ENCODE results near the gene CHRM4. TPM values are rescaled to one million over a fixed set of nuclear protein-coding genes. Genes with fewer than 3 reads are reported as not detected.

CHRM4 gene
- total RNA-seq, 1 donor from 2014 or later = not detected

- intact Hi-C loops (cut with DNase I) = no loop called here
- TF ChIP-seq CTCF (IDR thresholded peaks at IDR 0.05) = no peak
- DNase-seq (no peak), ATAC-seq (peak in 1 of 2 donors; percentile 4)
- H3K4me1 ChIP-seq = peaks cover 48% of the 10 kb centered on the region
- no peaks in the 10 kb centered on the region for H3K27me3 ChIP-seq (ENCODE audit: low read depth)
- no peaks in the 10 kb centered on the region for H3K9me3 ChIP-seq
- no peak overlapping the region for H3K27ac ChIP-seq
- H3K4me3 ChIP-seq = no peak overlapping the region
- peaks cover 10% of the 10 kb centered on the region for H3K36me3 ChIP-seq
Observed at GRCh38 chr11:46357483-46357936, 34.1 kb downstream of the CHRM4 start.

DNA sequence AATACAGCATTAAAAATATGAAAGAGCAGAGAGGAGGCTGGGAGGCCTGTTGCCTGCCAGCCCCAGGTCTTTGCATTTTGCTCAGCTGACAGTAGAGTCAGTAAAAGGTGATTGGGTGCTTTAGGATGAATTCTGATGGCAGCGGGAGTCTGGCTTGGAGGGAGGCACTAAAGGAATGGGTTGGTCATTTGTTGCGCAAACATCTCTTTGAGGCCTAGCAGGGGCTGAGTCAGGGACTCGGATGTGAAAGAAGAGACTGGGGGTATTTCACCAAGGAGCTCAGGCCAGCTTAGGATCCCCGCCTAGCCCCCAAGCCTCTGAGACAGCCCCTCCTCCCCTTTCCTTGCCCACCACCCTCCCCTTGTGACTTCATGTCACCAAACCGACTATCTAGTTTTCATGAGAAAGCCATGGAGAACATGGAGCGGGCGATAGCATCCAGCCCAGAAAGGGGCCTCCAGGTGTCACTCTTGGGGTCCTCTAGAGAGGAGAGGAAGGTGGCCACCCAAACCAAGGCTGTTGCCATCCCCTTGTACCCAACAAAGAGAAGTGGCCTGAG, 34.6 kb downstream of the CHRM4 start:
- ATAC-seq (no peak), DNase-seq (no peak)
- Histone ChIP-seq H3K36me3 (peaks cover 10% of the 10 kb centered on the region), H3K9me3 (no peaks in the 10 kb centered on the region), H3K27me3 (ENCODE audit: low read depth) (no peaks in the 10 kb centered on the region), H3K27ac (no peak overlapping the region), H3K4me1 (peaks cover 48% of the 10 kb centered on the region), H3K4me3 (no peak overlapping the region)
- intact Hi-C loops (cut with DNase I) = no loop called here
- no peak for TF ChIP-seq CTCF (IDR thresholded peaks at IDR 0.05)

DNA sequence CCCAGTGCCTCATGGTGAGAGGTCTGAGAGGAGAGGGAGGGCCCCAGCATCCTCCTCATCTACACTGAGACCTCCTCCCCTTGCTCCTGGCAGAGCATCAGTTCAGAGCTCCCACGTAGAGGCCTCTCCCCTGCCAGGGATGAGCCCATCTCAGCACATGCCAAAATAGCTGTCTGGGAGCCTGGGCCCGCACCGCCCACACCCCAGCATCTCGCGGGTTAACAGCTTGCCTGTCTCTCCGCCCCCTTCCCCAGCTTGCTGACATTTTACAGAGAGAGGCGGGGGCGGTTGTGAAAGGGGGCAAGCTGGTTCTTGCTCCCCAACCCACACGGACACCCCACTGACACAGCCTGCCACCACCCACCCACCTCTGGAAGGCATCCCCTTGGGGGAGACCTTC, 37.9 kb downstream of the CHRM4 start:
- ATAC-seq = no peak
- no peak for DNase-seq
- Histone ChIP-seq H3K27ac (no peak overlapping the region), H3K9me3 (no peaks in the 10 kb centered on the region), H3K36me3 (peaks cover 16% of the 10 kb centered on the region), H3K27me3 (ENCODE audit: low read depth) (no peaks in the 10 kb centered on the region), H3K4me1 (peaks cover 62% of the 10 kb centered on the region), H3K4me3 (no peak overlapping the region)
- intact Hi-C loops (cut with DNase I) = no loop called here
- no peak for TF ChIP-seq CTCF (IDR thresholded peaks at IDR 0.05)

DNA sequence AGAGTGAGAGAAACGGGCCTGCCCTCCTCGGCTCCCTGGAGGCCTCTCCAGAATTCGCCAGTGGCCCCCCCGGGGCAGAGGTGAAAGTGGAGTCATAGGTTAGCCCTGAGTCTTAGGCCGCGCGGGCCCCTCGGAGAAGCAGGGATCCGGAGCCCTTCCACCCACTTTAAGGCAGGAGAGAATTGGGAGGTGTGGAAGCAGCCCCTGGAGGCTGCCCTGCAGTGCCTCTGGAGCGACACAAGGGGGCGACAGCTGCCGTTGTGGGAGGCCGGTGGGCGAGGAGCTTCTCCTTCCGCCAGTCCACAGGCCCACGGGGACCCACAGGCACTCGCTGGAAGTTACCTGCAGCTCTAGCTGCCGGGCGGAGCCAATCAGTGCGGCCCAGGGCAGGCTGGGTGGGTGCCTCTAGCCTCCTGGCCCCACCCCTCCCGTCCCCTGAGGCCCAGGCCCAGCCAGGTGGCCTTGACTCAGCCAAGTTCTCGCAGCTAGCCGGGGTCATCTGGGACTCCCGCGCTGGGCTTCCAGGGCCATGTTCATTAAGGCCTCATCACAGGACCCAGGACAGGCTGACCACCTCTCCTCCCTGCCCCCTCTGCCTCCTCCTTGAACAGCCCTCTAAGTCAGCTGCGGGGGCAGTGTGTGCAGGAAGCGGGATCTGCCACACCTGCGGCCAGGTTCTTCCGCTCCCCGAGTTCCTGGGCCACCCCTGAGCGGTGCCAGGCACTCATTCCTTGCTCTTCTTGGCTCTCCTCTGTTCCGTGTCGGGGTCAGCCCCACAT, 39.3 kb downstream of the CHRM4 start:
- DNase-seq = no peak
- Histone ChIP-seq H3K27ac (peak overlapping the region; percentile 49), H3K4me1 (peaks cover 66% of the 10 kb centered on the region), H3K4me3 (peak overlapping the region; percentile 19), H3K27me3 (ENCODE audit: low read depth) (no peaks in the 10 kb centered on the region), H3K9me3 (no peaks in the 10 kb centered on the region), H3K36me3 (peaks cover 16% of the 10 kb centered on the region)
- ATAC-seq = peak; percentile 1 to 20
- intact Hi-C loops (cut with DNase I) = no loop called here
- peak; percentile 84 for TF ChIP-seq CTCF (IDR thresholded peaks at IDR 0.05)

- Histone ChIP-seq H3K4me3 (peak overlapping the region; percentile 19), H3K36me3 (peaks cover 15% of the 10 kb centered on the region), H3K9me3 (no peaks in the 10 kb centered on the region), H3K27me3 (ENCODE audit: low read depth) (no peaks in the 10 kb centered on the region), H3K27ac (peak overlapping the region; percentile 49), H3K4me1 (peaks cover 64% of the 10 kb centered on the region)
- no peak for ATAC-seq
- intact Hi-C loops (cut with DNase I) = no loop called here
- TF ChIP-seq CTCF (IDR thresholded peaks at IDR 0.05) = no peak
- DNase-seq = no peak
Observed at GRCh38 chr11:46351606-46352005, 40.0 kb downstream of the CHRM4 start.

All from lower lobe of right lung (tissue), 2 donors.